HepG2 (cell line): ENCODE data around the gene NOL4L. TPM values are rescaled to one million over a fixed set of nuclear protein-coding genes. Genes with fewer than 3 reads are reported as not detected.

Source experiments
- CBX5 ChIP-seq: sonication (generic); formaldehyde crosslinking; IDR thresholded peaks from 2 replicates; pipeline ENCODE4 v1.4.0; 2020; ENCODE audit warnings: missing genetic modification reagents, borderline replicate concordance
- DPF2 ChIP-seq: sonication (generic); formaldehyde crosslinking; IDR thresholded peaks from 2 replicates; pipeline ENCODE4 v1.4.0; 2020; ENCODE audit warnings: mild to moderate bottlenecking, low read depth, missing genetic modification reagents, borderline replicate concordance
- HDAC2 ChIP-seq: sonication (generic); formaldehyde crosslinking; IDR thresholded peaks from 2 replicates; pipeline ENCODE4 v1.4.0; 2020; ENCODE audit warnings: missing genetic modification reagents
- KAT2B ChIP-seq: fragments of 150-350 bp; IDR thresholded peaks from 2 replicates; pipeline ENCODE4 v1.6.1; 2014; ENCODE audit warnings: low read depth, low read length, borderline replicate concordance
- KMT2A ChIP-seq: sonication (generic); formaldehyde crosslinking; IDR thresholded peaks from 2 replicates; pipeline ENCODE4 v1.4.0; 2020; ENCODE audit warnings: missing genetic modification reagents
- LCORL ChIP-seq, 2 experiments: fragments of 450-650 bp in 1 of 2; sonication (generic) in 1 of 2; formaldehyde crosslinking in 1 of 2; IDR thresholded peaks; 2 replicates each; pipeline versions ENCODE4 v1.5.0 to v1.6.1; 2017 to 2020; ENCODE audit warnings: antibody characterized with exemption in 1 of 2, missing genetic modification reagents in 1 of 2
- MIER2 ChIP-seq: IDR thresholded peaks from 2 replicates; pipeline ENCODE4 v1.6.1; 2016; ENCODE audit warnings: missing biosample characterization, missing genetic modification reagents
- PCBP1 ChIP-seq: fragments of 200-400 bp; formaldehyde crosslinking; IDR thresholded peaks from 2 replicates; pipeline ENCODE4 v1.6.1; 2017; ENCODE audit warnings: mild to moderate bottlenecking, low read depth, low read length, borderline replicate concordance
- PRPF4 ChIP-seq: fragments of 200-400 bp; formaldehyde crosslinking; IDR thresholded peaks from 2 replicates; pipeline ENCODE4 v1.6.1; 2016; ENCODE audit warnings: low read length, low read depth; ENCODE audit not compliant: poor library complexity, severe bottlenecking
- RFXAP ChIP-seq: sonication (generic); formaldehyde crosslinking; IDR thresholded peaks from 2 replicates; pipeline ENCODE4 v1.4.0; 2020; ENCODE audit warnings: missing genetic modification reagents, borderline replicate concordance
- SMAD9 ChIP-seq: sonication (generic); formaldehyde crosslinking; IDR thresholded peaks from 2 replicates; pipeline ENCODE4 v1.5.1; 2020; ENCODE audit warnings: mild to moderate bottlenecking, missing genetic modification reagents
- SP5 ChIP-seq: IDR thresholded peaks from 2 replicates; pipeline ENCODE4 v1.6.1; 2016; ENCODE audit warnings: low read depth, borderline replicate concordance
- SYNCRIP ChIP-seq: fragments of 200-400 bp; formaldehyde crosslinking; IDR thresholded peaks from 2 replicates; pipeline ENCODE4 v1.6.1; 2018; ENCODE audit warnings: mild to moderate bottlenecking, low read depth, low read length; ENCODE audit not compliant: insufficient read depth
- ZMYM4 ChIP-seq: sonication (generic); formaldehyde crosslinking; IDR thresholded peaks from 2 replicates; pipeline ENCODE4 v1.8.1; 2023; ENCODE audit warnings: mild to moderate bottlenecking, missing genetic modification reagents
- ZNF292 ChIP-seq: sonication (generic); formaldehyde crosslinking; IDR thresholded peaks from 2 replicates; pipeline ENCODE4 v1.8.1; 2022; ENCODE audit warnings: mild to moderate bottlenecking, low read depth, missing genetic modification reagents, borderline replicate concordance
- ZNF33A ChIP-seq: sonication (generic); formaldehyde crosslinking; IDR thresholded peaks from 2 replicates; pipeline ENCODE4 v1.5.1; 2020; ENCODE audit warnings: missing genetic modification reagents, mild to moderate bottlenecking, moderate library complexity, borderline replicate concordance
- ZNF431 ChIP-seq: sonication (generic); formaldehyde crosslinking; IDR thresholded peaks from 2 replicates; pipeline ENCODE4 v1.9.0; 2022; ENCODE audit warnings: missing genetic modification reagents, low read depth, mild to moderate bottlenecking, borderline replicate concordance
- ZNF550 ChIP-seq: sonication (generic); formaldehyde crosslinking; IDR thresholded peaks from 2 replicates; pipeline ENCODE4 v1.4.0; 2020; ENCODE audit warnings: mild to moderate bottlenecking, missing genetic modification reagents, borderline replicate concordance
- ZNF569 ChIP-seq: sonication (generic); formaldehyde crosslinking; IDR thresholded peaks from 2 replicates; pipeline ENCODE4 v1.5.0; 2020; ENCODE audit warnings: mild to moderate bottlenecking, missing genetic modification reagents, moderate library complexity, borderline replicate concordance
- polyA plus RNA-seq, 8 experiments: library from polyadenylated mRNA; depleted of rRNA in 3 of 8; stranded (reverse) in 7 of 8; unstranded in 1 of 8; fragments of >200 nt; fragmentation: Illumina TruSeq in 4 of 8; extraction: Trizol in 4 of 8; gene quantifications; 2 replicates each; pipeline versions ENCODE4 v1.2.1 to v1.2.3, GENCODE V29; 2011 to 2016; ENCODE audit warnings: low read depth in 4 of 8, missing spikeins in 1 of 8, mixed read lengths in 1 of 8; ENCODE audit not compliant: insufficient read depth in 1 of 8
- total RNA-seq, 5 experiments: library from RNA; depleted of rRNA; stranded (reverse); fragments of >200 nt; fragmentation: Illumina TruSeq; extraction: Trizol; gene quantifications; 2 replicates each; pipeline ENCODE4 v1.2.3, GENCODE V29; 2016; ENCODE audit warnings: low read depth in 1 of 5
- TF ChIP-seq, protein P1 (sequence below): IDR thresholded peaks from 2 replicates; pipeline ENCODE4 v1.6.1; 2016
- TF ChIP-seq, protein P2 (sequence below): IDR thresholded peaks from 2 replicates; pipeline ENCODE4 v1.6.1; 2016; ENCODE audit warnings: missing compliant biosample characterization, missing genetic modification reagents, borderline replicate concordance
- TF ChIP-seq, protein P3 (sequence below): sonication (generic); formaldehyde crosslinking; IDR thresholded peaks from 2 replicates; pipeline ENCODE4 v1.4.0; 2020; ENCODE audit warnings: missing genetic modification reagents, borderline replicate concordance
- TF ChIP-seq, protein P4 (sequence below): IDR thresholded peaks from 2 replicates; pipeline ENCODE4 v1.6.1; 2016
- TF ChIP-seq, protein P5 (sequence below): IDR thresholded peaks from 2 replicates; pipeline ENCODE4 v1.6.1; 2016; ENCODE audit warnings: mild to moderate bottlenecking, missing biosample characterization, missing genetic modification reagents

The NOL4L gene
- total and polyA plus RNA-seq, 2 of the 13 experiments (the other 11 are each of a cell fraction or from before 2014, with no cell fraction given) = 16.6 to 35.4 TPM

DNA sequence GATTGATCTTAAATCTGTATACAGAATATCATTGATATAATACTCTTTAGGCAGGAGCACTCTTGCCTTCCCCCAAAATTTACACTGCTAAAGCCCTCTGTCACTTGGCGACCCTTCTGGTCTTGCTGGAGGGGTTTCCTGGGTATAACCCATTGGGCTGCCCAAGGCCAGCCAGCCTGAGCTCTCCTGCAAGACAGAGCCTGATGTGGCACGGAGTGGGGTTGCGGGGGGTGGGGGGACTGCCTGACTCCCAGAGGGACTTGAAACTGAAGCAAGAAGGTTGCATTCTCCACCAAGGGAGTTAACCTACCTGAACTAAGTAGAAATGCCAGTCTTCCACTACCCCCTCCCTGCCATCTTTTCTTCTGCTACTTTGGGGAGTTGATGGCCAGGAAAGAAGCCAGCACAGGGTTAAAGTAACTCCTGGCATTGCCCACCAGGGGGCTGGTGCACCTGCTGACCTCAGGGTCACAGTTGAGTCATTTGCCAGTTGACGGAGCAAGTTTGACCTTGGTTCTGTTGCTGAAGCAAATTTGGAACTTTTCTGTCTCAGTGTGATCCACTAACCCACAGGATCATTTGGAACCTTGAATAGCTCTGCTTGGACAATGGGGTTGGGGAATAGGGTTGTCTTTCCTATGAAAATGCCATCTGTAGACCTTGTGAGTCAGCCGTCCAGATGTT, 147.6 kb downstream of the NOL4L start (continued):
- TF ChIP-seq, protein P1, sequence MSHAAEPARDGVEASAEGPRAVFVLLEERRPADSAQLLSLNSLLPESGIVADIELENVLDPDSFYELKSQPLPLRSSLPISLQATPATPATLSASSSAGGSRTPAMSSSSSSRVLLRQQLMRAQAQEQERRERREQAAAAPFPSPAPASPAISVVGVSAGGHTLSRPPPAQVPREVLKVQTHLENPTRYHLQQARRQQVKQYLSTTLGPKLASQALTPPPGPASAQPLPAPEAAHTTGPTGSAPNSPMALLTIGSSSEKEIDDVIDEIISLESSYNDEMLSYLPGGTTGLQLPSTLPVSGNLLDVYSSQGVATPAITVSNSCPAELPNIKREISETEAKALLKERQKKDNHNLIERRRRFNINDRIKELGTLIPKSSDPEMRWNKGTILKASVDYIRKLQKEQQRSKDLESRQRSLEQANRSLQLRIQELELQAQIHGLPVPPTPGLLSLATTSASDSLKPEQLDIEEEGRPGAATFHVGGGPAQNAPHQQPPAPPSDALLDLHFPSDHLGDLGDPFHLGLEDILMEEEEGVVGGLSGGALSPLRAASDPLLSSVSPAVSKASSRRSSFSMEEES = no peak
- TF ChIP-seq ZMYM4 (CRISPR knock-in tag) = peak; percentile 69
- TF ChIP-seq HDAC2 (CRISPR knock-in tag) = peak; percentile 72
- no peak for TF ChIP-seq ZNF431 (CRISPR knock-in tag)
- TF ChIP-seq SYNCRIP = no peak
- TF ChIP-seq, protein P2, sequence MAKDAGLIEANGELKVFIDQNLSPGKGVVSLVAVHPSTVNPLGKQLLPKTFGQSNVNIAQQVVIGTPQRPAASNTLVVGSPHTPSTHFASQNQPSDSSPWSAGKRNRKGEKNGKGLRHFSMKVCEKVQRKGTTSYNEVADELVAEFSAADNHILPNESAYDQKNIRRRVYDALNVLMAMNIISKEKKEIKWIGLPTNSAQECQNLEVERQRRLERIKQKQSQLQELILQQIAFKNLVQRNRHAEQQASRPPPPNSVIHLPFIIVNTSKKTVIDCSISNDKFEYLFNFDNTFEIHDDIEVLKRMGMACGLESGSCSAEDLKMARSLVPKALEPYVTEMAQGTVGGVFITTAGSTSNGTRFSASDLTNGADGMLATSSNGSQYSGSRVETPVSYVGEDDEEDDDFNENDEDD (CRISPR knock-in tag) = no peak
- TF ChIP-seq MIER2 (CRISPR knock-in tag) = no peak
- TF ChIP-seq SP5 (CRISPR knock-in tag) = no peak
- no peak for TF ChIP-seq ZNF292 (CRISPR knock-in tag)
- TF ChIP-seq LCORL (IDR thresholded peaks at IDR 0.05) = no peak
- TF ChIP-seq LCORL (CRISPR knock-in tag; IDR thresholded peaks at IDR 0.05) = peak; percentile 79; the same call in 1 of the 2 replicates
- no peak for TF ChIP-seq KAT2B
- TF ChIP-seq, protein P3, sequence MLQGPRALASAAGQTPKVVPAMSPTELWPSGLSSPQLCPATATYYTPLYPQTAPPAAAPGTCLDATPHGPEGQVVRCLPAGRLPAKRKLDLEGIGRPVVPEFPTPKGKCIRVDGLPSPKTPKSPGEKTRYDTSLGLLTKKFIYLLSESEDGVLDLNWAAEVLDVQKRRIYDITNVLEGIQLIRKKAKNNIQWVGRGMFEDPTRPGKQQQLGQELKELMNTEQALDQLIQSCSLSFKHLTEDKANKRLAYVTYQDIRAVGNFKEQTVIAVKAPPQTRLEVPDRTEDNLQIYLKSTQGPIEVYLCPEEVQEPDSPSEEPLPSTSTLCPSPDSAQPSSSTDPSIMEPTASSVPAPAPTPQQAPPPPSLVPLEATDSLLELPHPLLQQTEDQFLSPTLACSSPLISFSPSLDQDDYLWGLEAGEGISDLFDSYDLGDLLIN (CRISPR knock-in tag) = no peak
- no peak for TF ChIP-seq DPF2 (CRISPR knock-in tag)
- no peak for TF ChIP-seq ZNF33A (CRISPR knock-in tag)
- TF ChIP-seq, protein P4, sequence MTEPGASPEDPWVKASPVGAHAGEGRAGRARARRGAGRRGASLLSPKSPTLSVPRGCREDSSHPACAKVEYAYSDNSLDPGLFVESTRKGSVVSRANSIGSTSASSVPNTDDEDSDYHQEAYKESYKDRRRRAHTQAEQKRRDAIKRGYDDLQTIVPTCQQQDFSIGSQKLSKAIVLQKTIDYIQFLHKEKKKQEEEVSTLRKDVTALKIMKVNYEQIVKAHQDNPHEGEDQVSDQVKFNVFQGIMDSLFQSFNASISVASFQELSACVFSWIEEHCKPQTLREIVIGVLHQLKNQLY = peak; percentile 58; the same call in 1 of the 2 replicates
- TF ChIP-seq CBX5 (CRISPR knock-in tag) = peak; percentile 77
- no peak for TF ChIP-seq ZNF550 (CRISPR knock-in tag)
- TF ChIP-seq PRPF4 = no peak
- TF ChIP-seq PCBP1 = no peak
- TF ChIP-seq RFXAP = no peak
- TF ChIP-seq, protein P5, sequence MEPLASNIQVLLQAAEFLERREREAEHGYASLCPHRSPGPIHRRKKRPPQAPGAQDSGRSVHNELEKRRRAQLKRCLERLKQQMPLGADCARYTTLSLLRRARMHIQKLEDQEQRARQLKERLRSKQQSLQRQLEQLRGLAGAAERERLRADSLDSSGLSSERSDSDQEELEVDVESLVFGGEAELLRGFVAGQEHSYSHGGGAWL (CRISPR knock-in tag) = peak; percentile 47; the same call in 1 of the 2 replicates
- no peak for TF ChIP-seq KMT2A (CRISPR knock-in tag)
- no peak for TF ChIP-seq SMAD9 (CRISPR knock-in tag)
- TF ChIP-seq ZNF569 (CRISPR knock-in tag) = no peak
